HG03066 (cell line): ENCODE data around the gene CCDC141.

ENCODE experiments used
- ATAC-seq: cut with Tn5 transposase; IDR thresholded peaks from one replicate; pipeline ENCODE4 v1.9.1; 2021; ENCODE audit warnings: low read depth; ENCODE audit not compliant: unreplicated experiment

Gene CCDC141

GRCh38 chr2:178836807-178837206, 213.1 kb downstream of the CCDC141 start:
- no peak for ATAC-seq

DNA sequence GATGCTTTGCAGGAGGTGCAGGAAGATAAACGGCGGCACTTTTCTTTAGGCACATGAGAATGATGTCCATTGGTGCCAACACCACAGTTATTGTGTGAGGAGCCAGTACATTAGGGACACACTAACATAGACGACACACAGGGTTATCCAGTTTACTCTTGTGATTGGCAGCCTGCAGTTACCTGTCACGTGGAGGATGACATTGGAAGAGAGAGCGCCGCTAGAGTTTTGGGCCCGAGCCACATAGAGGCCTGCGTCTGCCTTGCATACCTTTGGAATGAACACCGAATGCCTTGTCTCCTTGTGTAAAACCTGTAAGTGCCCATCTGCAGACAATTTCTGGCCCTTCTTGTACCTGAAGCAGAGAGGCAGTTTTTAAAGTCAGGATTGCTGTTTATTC, 215.9 kb downstream of the CCDC141 start:
- no peak for ATAC-seq

DNA sequence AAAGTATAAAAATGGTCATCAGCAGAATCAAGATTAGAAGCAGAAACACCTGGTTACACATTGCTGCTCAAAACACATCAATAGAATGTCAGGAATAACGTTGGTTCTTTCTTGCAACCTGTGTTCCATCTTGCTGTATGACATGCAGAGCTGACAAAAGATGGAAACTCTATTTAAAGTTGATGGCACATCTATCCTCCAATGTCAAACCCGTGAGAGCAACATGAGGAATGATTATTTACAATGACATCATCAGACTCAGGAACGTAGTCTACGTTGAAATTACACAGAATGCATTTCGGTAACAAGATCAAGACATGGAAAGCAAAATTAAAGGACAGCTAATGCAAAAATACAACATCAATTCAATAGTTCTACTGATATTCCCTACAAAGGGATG, 216.6 kb downstream of the CCDC141 start:
- no peak for ATAC-seq

DNA sequence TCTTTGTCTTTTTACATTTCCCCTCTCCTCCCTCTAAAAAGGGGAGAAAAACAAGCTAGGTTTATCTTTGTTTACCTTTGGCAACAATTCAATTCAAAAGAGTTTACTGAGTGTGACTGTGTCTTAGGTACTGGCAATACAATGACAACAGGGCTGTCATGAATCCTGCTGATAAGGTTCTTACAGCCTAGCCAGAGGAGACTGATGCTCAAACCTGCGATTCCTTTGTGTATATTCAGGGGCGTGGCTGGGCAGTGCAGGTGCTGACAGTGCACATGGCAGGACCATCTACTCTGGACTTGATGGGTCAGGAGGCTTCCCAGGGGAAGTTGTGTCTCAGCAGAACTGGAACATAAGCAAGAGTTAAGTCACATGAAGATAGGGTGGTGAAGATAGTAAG, 219.5 kb downstream of the CCDC141 start:
- ATAC-seq = no peak

DNA sequence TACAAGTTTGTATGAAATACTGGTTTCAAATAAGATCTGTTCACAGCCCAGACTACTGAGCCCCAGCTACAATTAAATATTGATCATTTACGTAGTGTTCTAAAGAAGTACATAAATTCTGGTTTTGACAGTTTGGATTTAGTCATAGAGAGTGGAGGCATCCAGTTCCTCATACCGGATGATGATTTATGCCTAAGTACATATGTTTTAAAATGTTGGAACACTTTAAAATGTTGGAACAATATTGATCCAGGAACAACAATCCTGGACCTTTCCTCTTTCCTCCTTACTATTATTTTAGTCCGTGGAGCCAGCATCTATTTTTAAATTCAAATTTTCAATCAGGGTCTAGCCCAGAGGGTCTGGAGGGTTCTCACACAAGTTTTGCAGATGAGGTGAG, 220.0 kb downstream of the CCDC141 start:
- ATAC-seq = no peak

- ATAC-seq = no peak
These were observed 220.5 kb downstream of the CCDC141 start for GRCh38 chr2:178829299-178829960.

DNA sequence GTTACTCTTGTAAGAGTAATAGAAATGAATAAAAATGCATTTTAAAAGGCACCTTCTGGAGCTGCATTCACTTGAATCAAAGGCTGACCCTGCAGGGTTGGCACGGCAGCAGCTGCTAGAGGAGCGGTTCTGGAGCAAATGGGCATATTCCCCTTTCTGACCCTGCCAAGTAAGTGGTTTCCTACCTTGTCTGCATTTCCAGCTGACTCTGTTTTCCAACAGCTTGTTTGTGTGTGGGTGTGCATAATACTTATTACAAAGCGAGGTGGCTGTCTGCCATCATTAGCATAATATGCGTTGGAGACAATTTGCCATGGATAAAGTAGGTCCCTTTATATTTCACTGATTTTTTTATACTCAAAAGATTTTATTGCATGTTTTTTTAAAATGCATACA, 221.5 kb downstream of the CCDC141 start:
- no peak for ATAC-seq

DNA sequence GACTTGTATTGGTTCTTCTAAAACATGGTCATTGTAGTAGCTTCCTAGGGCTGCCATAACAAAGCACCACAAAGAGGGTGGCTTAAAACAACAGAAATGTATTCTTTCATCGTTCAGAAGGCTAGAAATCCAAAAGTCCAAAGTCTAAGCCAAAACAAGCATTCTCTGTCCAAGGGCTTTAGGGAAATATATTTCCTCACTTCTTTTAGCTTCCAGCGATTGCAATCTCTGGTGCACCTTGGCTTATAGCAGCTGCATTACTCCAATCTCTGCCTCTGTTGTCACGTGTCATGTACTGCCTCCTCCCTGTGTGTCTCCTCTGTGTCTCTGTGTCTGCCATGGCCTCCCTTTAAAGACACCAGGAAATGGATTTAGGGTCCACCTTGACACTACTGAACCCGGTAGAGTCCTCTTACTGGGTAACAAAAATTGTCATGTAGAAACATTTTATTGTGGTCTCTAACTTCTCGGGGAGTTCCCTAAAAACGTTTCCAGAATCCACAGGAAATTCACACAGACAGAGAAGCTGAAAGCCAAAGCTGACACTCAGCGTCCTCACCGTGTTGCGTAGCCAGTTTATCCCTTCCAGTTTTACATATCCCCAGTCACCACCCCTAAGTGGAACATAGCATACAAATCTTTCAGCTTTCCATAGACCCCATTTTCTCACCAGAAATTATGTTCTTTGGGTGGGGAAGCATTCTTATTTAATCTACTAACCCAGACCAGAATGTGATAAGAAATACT, 222.0 kb downstream of the CCDC141 start:
- ATAC-seq = no peak

DNA sequence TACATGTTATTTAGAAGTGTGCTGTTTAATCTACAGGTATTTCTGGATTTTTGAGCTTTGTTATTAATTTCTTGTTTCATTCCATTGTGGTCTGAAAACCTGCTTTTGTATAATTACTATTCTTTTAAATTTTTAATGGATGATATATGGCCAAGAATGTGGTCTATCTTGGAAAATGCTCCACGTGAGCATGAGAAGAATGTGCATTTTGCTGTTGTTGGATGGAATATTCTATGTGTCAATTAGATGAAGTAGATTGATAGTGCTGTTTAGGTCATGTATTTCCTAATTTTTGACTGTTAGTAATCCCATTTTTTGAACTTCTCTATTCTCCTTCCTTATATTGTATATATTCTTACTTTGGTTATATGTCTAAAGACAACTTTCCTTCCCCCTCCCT, 222.8 kb downstream of the CCDC141 start:
- no peak for ATAC-seq

- no peak for ATAC-seq
These were observed 224.8 kb downstream of the CCDC141 start for GRCh38 chr2:178825183-178825582.

GRCh38 chr2:178824181-178824580, 225.8 kb downstream of the CCDC141 start:
- no peak for ATAC-seq

- peak; percentile 96 for ATAC-seq
These were observed 229.9 kb downstream of the CCDC141 start for GRCh38 chr2:178819992-178820391.

- no peak for ATAC-seq
These were observed 230.6 kb downstream of the CCDC141 start for GRCh38 chr2:178819147-178819875.

- ATAC-seq = no peak
These were observed 238.0 kb downstream of the CCDC141 start for GRCh38 chr2:178811901-178812300.

DNA sequence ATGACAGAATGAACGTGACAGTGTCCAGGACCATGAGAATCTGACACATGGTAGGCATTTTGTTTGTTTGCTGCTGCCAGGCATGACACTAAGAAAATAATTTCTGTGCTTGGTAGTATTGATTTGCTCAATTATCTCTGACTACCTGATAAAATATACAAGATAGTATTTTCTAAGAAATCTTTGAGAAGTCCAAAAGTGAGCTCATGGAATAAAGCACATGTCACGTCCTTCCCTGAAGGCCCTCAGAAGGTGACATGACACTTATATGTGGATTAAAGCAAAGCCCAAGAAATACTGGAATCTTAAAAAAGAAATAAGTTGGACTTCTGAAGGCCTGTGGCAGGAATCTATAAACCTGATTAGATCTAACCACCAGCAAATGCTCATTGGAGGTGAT, 238.9 kb downstream of the CCDC141 start:
- no peak for ATAC-seq

- ATAC-seq = no peak
These were observed 239.5 kb downstream of the CCDC141 start for GRCh38 chr2:178810422-178810821.

DNA sequence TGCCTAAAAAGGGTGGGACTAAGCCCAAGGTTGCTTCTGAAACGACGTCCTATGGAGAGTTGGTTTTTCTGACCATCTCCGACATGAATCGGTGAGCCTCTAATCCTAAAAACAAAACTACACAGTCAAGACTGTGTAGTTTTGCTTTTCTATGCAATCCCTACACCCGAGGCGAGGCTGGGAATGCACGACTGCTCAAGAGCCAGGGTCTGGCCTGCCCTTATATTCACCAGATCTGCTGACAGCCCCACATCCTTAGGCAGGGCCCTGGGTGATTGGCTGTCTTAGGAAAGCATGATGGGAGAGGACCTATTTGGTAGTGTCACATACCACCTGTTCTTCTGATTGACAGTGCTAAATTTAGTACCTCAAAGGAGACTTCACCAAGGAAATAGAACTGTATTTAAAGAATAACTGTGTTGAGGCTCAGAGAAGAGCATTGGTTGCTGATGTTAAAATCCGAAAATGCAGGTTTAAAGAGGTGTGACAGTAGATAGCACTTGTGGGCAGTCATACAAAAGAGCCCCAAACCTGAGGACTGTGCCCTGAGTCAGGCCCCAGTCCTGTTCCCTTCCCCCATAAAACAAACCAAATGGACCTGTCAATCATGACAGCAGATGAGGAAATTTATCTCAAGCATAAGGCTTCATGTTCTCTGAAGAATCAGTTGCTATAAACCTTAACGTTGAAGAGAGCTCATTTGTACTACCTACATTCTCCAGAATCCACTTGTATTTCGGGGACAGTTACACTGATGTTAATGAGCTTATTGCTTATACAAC, 242.5 kb downstream of the CCDC141 start, which contains the start of gene TTN:
Gene TTN, minus strand, starts transcription at position 197 of the 782 bp plus-strand sequence. CDS start 2,781 bp downstream, outside the sequence.
- no peak for ATAC-seq

- ATAC-seq = no peak
These were observed 243.4 kb downstream of the CCDC141 start for GRCh38 chr2:178806543-178806942.

GRCh38 chr2:178805457-178805856, 244.5 kb downstream of the CCDC141 start:
- no peak for ATAC-seq

DNA sequence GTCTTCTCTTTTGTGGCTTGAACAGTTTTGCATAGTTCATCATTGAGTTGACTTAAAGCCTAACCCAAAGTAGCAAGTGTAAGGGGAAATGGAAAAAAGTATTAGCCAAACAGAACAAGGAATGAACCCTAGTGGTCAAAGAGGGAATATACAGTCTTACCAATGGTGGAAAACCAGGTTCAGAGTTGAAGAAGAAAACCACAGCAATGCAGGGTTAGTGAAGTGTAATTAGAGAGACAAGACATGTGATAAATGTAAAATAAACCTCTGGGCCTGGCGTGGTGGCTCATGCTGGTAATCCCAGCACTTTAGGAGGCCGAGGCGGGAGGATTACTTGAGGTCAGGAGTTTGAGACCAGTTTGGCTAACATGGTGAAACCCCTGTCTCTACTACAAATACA, 245.1 kb downstream of the CCDC141 start:
- ATAC-seq = peak; percentile 77

- no peak for ATAC-seq
These were observed 249.4 kb downstream of the CCDC141 start for GRCh38 chr2:178800510-178800909.
